SK-MEL-5 (cell line): ENCODE data around the gene SORCS2. TPM values are rescaled to one million over a fixed set of nuclear protein-coding genes. Genes with fewer than 3 reads are reported as not detected.
A peak's percentile ranks its signal among the peaks of the same experiment; 100 is the strongest.

ENCODE experiments used
- DNase-seq: peaks from one replicate; pipeline ENCODE4 v3.0.0-alpha.2; 2016; ENCODE audit warnings: low read depth, low spot score
- in situ Hi-C: cut with HindIII; loops from 2 replicates; pipeline ENCODE4 v1.10.0; 2016; ENCODE audit warnings: low sequenced_read_pairs, high pct_unique_total_duplicates, low pct_unique_long_range_greater_than_20kb
- total RNA-seq: library from RNA; depleted of rRNA; stranded (reverse); fragments of >200 nt; shearing (Covaris generic); gene quantifications from 2 replicates; pipeline ENCODE4 v1.2.3, GENCODE V29; 2014

Gene SORCS2
- total RNA-seq, 1 experiment from 2014 or later = not detected

DNA sequence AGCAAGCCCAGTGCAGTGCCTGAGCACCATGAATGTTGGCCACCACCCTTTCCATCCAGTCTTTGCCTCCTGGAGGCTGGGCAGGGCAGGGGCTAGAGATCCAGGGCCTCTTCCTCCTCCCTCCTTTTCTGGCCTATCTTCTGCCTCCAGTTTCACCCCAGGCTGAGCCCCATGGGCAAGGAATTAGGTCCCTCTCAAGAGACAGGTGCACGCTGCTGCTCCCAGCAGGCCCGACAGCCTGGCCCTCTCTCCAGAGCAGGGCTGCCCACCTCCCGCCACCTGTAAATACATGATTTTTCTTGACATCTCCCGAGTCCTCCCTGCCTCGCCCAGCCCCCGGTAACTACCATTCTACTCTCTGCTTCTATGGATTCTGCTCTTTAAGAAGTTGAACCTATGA lies 299.6 kb downstream of the SORCS2 start:
- no peak for DNase-seq
- in situ Hi-C loops = no loop called here

GRCh38 chr4:7498446-7499200 lies 306.3 kb downstream of the SORCS2 start:
- in situ Hi-C loops = no loop called here
- DNase-seq = peak; percentile 6

DNA sequence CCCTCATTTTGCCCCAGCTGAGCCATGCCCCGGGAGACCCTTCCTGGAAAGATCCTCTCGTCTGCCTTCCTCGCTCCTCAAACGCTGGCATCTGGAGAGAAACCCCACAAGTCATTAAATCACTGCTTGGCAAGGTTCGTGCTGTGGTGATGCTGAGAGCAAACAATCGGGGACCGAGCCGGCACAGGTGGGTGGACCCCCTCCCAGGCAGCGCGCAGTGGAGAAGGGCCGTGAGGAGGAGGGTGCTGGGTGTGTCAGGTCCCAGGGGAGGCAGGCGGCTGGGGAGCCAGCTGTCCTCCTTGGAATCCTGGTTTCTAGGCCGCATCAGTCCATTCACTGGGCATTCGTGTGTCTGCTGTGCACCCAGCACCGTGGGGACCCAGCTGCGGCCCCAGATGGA lies 307.3 kb downstream of the SORCS2 start:
- in situ Hi-C loops = no loop called here
- DNase-seq = no peak

DNA sequence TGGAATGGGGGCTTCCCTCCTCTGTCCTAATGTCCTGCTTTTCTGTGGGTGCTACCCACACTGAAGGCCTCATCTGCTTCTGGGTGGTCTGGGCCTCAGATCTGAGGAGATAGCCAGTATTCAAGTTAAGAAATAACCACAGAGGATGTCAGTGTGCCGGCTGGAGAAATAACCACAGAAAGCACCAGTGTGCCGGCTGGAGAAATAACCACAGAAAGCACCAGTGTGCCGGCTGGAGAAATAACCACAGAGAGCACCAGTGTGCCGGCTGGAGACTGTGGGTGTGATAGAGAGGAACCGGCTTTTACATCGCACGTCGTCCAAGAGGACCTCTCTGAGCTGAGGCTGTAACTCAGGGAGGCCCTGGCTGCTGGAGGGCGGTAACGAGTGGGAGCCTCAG lies 308.1 kb downstream of the SORCS2 start:
- in situ Hi-C loops = no loop called here
- DNase-seq = no peak

- in situ Hi-C loops = no loop called here
- no peak for DNase-seq
Observed at GRCh38 chr4:7501314-7501713, 309.0 kb downstream of the SORCS2 start.

DNA sequence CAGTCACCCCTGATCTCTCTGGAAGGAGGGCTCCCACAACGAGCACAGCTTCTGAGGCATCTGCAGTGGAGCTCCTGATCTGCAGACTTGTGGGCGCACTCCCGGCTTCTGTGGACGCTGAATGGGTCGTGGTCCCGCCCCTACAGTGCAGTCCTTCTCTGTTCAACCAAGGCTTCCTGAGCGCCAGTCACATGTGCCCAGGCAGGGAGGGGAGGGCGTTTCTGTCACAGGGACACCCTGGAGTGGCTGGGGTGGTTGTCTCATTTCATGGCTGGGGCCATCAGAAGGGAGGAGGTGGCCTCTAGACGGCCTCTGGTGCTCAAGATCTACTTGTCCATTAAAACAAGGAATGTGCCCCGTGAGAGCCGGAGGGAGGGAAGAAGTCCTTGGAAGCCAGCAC lies 309.5 kb downstream of the SORCS2 start:
- in situ Hi-C loops = no loop called here
- DNase-seq = no peak

GRCh38 chr4:7503559-7504249 lies 311.4 kb downstream of the SORCS2 start:
- DNase-seq = no peak
- in situ Hi-C loops = no loop called here

- DNase-seq = no peak
- in situ Hi-C loops = no loop called here
Observed at GRCh38 chr4:7505116-7505900, 313.0 kb downstream of the SORCS2 start.

GRCh38 chr4:7506119-7506518 lies 313.8 kb downstream of the SORCS2 start:
- no peak for DNase-seq
- in situ Hi-C loops = no loop called here

GRCh38 chr4:7506572-7506971 lies 314.2 kb downstream of the SORCS2 start:
- DNase-seq = no peak
- in situ Hi-C loops = no loop called here

- DNase-seq = no peak
- in situ Hi-C loops = no loop called here
Observed at GRCh38 chr4:7507381-7507780, 315.0 kb downstream of the SORCS2 start.

GRCh38 chr4:7510066-7510465 lies 317.7 kb downstream of the SORCS2 start:
- in situ Hi-C loops = no loop called here
- no peak for DNase-seq

GRCh38 chr4:7510538-7510937 lies 318.2 kb downstream of the SORCS2 start:
- in situ Hi-C loops = no loop called here
- no peak for DNase-seq

GRCh38 chr4:7511525-7511924 lies 319.2 kb downstream of the SORCS2 start:
- DNase-seq = no peak
- in situ Hi-C loops = no loop called here

DNA sequence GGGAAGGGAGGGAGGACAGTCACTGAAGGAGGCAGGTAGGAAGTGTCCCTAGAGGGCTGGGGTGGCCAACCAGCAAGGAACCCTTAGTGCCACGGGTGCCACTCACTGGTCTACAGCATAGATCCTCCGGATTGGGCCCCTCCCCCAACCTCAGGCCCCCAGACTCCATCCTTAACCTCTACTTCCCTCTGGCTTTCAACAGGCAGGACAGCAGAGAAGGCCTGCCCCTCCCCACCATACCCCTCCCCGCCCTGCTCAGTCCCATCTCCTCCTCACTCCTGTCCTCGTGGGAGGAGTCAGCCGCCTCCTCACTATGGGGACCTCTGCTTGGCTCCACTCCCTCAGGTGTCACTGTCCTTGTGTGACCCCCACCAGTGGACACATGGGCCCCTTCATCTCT lies 320.1 kb downstream of the SORCS2 start:
- in situ Hi-C loops = no loop called here
- no peak for DNase-seq

- no peak for DNase-seq
- in situ Hi-C loops = no loop called here
Observed at GRCh38 chr4:7512946-7513345, 320.6 kb downstream of the SORCS2 start.

DNA sequence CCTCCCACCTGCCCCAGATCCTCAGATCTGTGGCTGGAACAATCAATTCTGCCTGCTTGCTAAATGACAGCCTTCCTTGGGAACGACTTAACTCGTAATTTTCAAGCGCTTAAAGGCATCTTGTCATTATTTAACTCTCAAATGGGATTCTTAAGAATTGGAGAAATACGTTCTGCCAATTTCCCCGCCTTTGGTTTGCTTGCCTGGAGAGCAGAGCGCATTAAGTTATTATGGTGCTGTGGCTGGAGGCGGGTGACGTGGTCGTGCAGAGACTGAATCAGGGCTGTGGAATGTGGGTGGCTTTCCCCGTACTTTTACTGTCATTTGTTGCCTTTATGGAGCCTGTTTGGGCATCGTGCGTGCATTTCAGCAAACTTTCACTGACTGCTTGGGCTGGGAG lies 321.3 kb downstream of the SORCS2 start:
- DNase-seq = no peak
- in situ Hi-C loops = no loop called here

DNA sequence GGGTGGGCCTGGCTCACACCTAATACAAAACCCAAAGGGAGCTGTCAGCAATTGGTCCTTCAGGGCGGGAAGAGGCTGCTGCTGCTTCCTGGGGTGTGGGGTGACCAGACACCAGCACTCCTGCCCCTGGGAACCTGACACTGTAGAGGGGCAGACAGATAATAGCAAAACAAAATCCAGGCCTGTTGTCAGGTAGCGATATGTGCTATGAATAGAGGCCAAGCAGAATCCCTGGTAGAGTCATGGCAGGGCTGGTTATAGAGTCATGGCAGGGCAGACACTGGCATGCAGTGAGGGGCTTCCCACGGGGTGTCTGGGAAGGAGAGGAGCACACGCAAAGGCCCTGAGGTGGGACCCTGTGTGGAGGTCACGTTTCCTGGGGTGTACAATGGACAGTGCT lies 321.9 kb downstream of the SORCS2 start:
- in situ Hi-C loops = no loop called here
- DNase-seq = no peak

- in situ Hi-C loops = no loop called here
- DNase-seq = no peak
Observed at GRCh38 chr4:7514789-7515188, 322.5 kb downstream of the SORCS2 start.
